Measurements from ENCODE around the gene CCT6B. TPM values are rescaled to one million over a fixed set of nuclear protein-coding genes. Genes with fewer than 3 reads are reported as not detected.

Gene CCT6B
- total and polyA plus RNA-seq, 3 donors from 2014 or later: 46.8 to 226 (median 56.5) TPM

- intact Hi-C loops (cut with DNase I; ENCODE audit: low total_unique reads): no loop called here
- Histone ChIP-seq H3K4me3 (peak overlapping the region; percentile 87 to 89), H3K27ac (peak overlapping the region; percentile 98 to 99), H3K36me3 (ENCODE audit: low read depth, missing control alignments) (no peaks in the 10 kb centered on the region), H3K27me3 (no peaks in the 10 kb centered on the region), H3K4me1 (peaks cover 11% of the 10 kb centered on the region), H3K9me3 (no peaks in the 10 kb centered on the region)
- TF ChIP-seq CTCF (IDR thresholded peaks at IDR 0.05): peak in 2 of 3 experiments; percentile 13 to 35
- TF ChIP-seq POLR2A (IDR thresholded peaks at IDR 0.05): no peak
- WGBS, 2 donors: 0% methylated on average over 8 to 51 of the region's 69 CpGs
- DNase-seq: peak; percentile 83
These were observed 19.6 kb upstream of the CCT6B start for GRCh38 chr17:34980681-34981537.

GRCh38 chr17:34980353-34980680 is 19.1 kb upstream of the CCT6B start, which contains the start of gene LIG3:
Gene LIG3 (plus strand): TSS chr17:34980512. CDS start chr17:34983006, 2,494 bp downstream.
- no peaks in the 10 kb centered on the region for H3K9me3 ChIP-seq
- H3K27ac ChIP-seq: peak within 1 kb of the TSS; percentile 98 to 99
- H3K27me3 ChIP-seq: no peaks in the 10 kb centered on the region
- 0% methylated on average over 4 to 30 of the region's 39 CpGs for WGBS, 2 donors
- peaks cover 11% of the 10 kb centered on the region for H3K4me1 ChIP-seq
- peak within 1 kb of the TSS; percentile 87 to 89 for H3K4me3 ChIP-seq
- DNase-seq: peak; percentile 94
- TF ChIP-seq POLR2A (IDR thresholded peaks at IDR 0.05) (no peak), CTCF (IDR thresholded peaks at IDR 0.05) (no peak)
- intact Hi-C loops (cut with DNase I; ENCODE audit: low total_unique reads): no loop called here
- no peaks in the 10 kb centered on the region for H3K36me3 ChIP-seq (ENCODE audit: low read depth, missing control alignments)

- no peak for TF ChIP-seq POLR2A (IDR thresholded peaks at IDR 0.05)
- no peak for TF ChIP-seq CTCF (IDR thresholded peaks at IDR 0.05)
- Histone ChIP-seq H3K27me3 (no peaks in the 10 kb centered on the region), H3K27ac (peak overlapping the region; percentile 98 to 99), H3K4me3 (peak overlapping the region; percentile 87 to 89), H3K36me3 (ENCODE audit: low read depth, missing control alignments) (no peaks in the 10 kb centered on the region), H3K9me3 (no peaks in the 10 kb centered on the region), H3K4me1 (peaks cover 11% of the 10 kb centered on the region)
- intact Hi-C loops (cut with DNase I; ENCODE audit: low total_unique reads): no loop called here
- DNase-seq: no peak
- 13 to 19% methylated on average over 15 of the region's 15 CpGs for WGBS, 2 donors
These were observed 18.5 kb upstream of the CCT6B start for GRCh38 chr17:34979650-34980352.

- no peak for DNase-seq
- no peak overlapping the region for H3K4me3 ChIP-seq
- H3K9me3 ChIP-seq: no peaks in the 10 kb centered on the region
- TF ChIP-seq CTCF (IDR thresholded peaks at IDR 0.05) (no peak), POLR2A (IDR thresholded peaks at IDR 0.05) (no peak)
- no peaks in the 10 kb centered on the region for H3K27me3 ChIP-seq
- intact Hi-C loops (cut with DNase I; ENCODE audit: low total_unique reads): no loop called here
- no peaks in the 10 kb centered on the region for H3K36me3 ChIP-seq (ENCODE audit: low read depth, missing control alignments)
- no peak overlapping the region for H3K27ac ChIP-seq
- WGBS, 2 donors: 61 to 70% methylated on average over 7 of the region's 7 CpGs
- peaks cover 11% of the 10 kb centered on the region for H3K4me1 ChIP-seq
These were observed 17.9 kb upstream of the CCT6B start for GRCh38 chr17:34979153-34979552.

Measured in testis (tissue), 3 donors.